K562 (cell line): ENCODE measurements around the gene RAB26. TPM values are rescaled to one million over a fixed set of nuclear protein-coding genes. Genes with fewer than 3 reads are reported as not detected.

ENCODE experiments used
- AFF1 ChIP-seq, 2 experiments: fragments of 450-650 bp; IDR thresholded peaks; 2 replicates each; pipeline ENCODE4 v1.6.1; 2018; ENCODE audit warnings: mild to moderate bottlenecking in 2 of 2, low read depth in 1 of 2; ENCODE audit not compliant: partially characterized antibody in 2 of 2
- ATF1 ChIP-seq, 2 experiments: fragments of 450-650 bp in 1 of 2; IDR thresholded peaks; 2 replicates each; pipeline ENCODE4 v1.6.1; 2016; ENCODE audit warnings: missing compliant biosample characterization in 1 of 2, missing genetic modification characterization in 1 of 2
- GTF2B ChIP-seq: IDR thresholded peaks from 2 replicates; pipeline ENCODE4 v1.6.1; 2011; ENCODE audit not compliant: insufficient read length; ENCODE audit errors: extremely low read depth
- HNRNPUL1 ChIP-seq: fragments of 200-400 bp; formaldehyde crosslinking; IDR thresholded peaks from 2 replicates; pipeline ENCODE4 v1.6.1; 2017; ENCODE audit warnings: low read length
- KLF13 ChIP-seq: fragments of 450-650 bp; IDR thresholded peaks from 2 replicates; pipeline ENCODE4 v1.6.1; 2016; ENCODE audit warnings: missing genetic modification characterization, low read depth, mild to moderate bottlenecking, missing compliant biosample characterization, moderate library complexity, borderline replicate concordance
- SNIP1 ChIP-seq: fragments of 450-650 bp; IDR thresholded peaks from 2 replicates; pipeline ENCODE4 v1.7.1; 2017; ENCODE audit warnings: low read depth, mild to moderate bottlenecking
- U2AF2 ChIP-seq: fragments of 200-400 bp; formaldehyde crosslinking; optimal IDR thresholded peaks from 2 replicates; pipeline ENCODE3; 2017; ENCODE audit warnings: low read depth, mild to moderate bottlenecking, low read length
- XRCC4 ChIP-seq: IDR thresholded peaks from one replicate; pipeline ENCODE4 v1.6.1; 2011; ENCODE audit not compliant: insufficient read depth, insufficient read length; ENCODE audit errors: extremely low read depth
- ZFP30 ChIP-seq: fragments of 250-450 bp; sonication (Bioruptor Pico); IDR thresholded peaks from 2 replicates; pipeline ENCODE4 v1.8.0; 2022; ENCODE audit warnings: moderate library complexity, mild to moderate bottlenecking, inconsistent platforms, borderline replicate concordance
- ZNF212 ChIP-seq: fragments of 450-650 bp; formaldehyde crosslinking; IDR thresholded peaks from 2 replicates; pipeline ENCODE4 v1.4.0; 2020; ENCODE audit warnings: mild to moderate bottlenecking
- ZNF316 ChIP-seq: fragments of 450-650 bp; IDR thresholded peaks from 2 replicates; pipeline ENCODE4 v1.6.1; 2016
- ZNF407 ChIP-seq: fragments of 450-650 bp; IDR thresholded peaks from 2 replicates; pipeline ENCODE4 v1.6.1; 2016; ENCODE audit warnings: low read depth
- ZSCAN29 ChIP-seq: fragments of 450-650 bp; IDR thresholded peaks from 2 replicates; pipeline ENCODE4 v1.6.1; 2017
- polyA plus RNA-seq, 8 experiments: library from polyadenylated mRNA; depleted of rRNA in 4 of 8; stranded (reverse) in 5 of 8; unstranded in 3 of 8; fragments of >200 nt; fragmentation: Nextera tagmentation in 2 of 8; fragmentation: Illumina TruSeq in 1 of 8; extraction: Ambion mirVana in 2 of 8; extraction: Trizol in 1 of 8; gene quantifications; 2 replicates each; pipeline versions ENCODE4 v1.2.1 to v1.2.3, GENCODE V29; 2011 to 2014; ENCODE audit warnings: inconsistent platforms in 1 of 8, missing spikeins in 1 of 8
- total RNA-seq, 7 experiments: library from RNA; depleted of rRNA in 6 of 7; stranded (reverse); fragments of >200 nt in 6 of 7; fragmentation: Illumina TruSeq in 2 of 7; extraction: Trizol in 2 of 7; gene quantifications; 2 replicates each; pipeline versions ENCODE4 v1.2.1 to v1.2.3, GENCODE V29; 2011 to 2021; ENCODE audit warnings: low replicate concordance in 1 of 7

The RAB26 gene
- total and polyA plus RNA-seq, 9 of the 15 experiments (the other 6 are each of a cell fraction or from before 2014, with no cell fraction given) = 0.25 to 6.1 (median 2.1) TPM

- TF ChIP-seq ZNF407 (no peak; the same call in 1 of the 2 replicates), ZNF212 (no peak), HNRNPUL1 (peak; percentile 85; the same call in 1 of the 2 replicates), KLF13 (peak; percentile 38; the same call in 1 of the 2 replicates), GTF2B (no peak), XRCC4 (no peak), ATF1 (CRISPR knock-in tag; IDR thresholded peaks at IDR 0.05) (no peak), ATF1 (tag; IDR thresholded peaks at IDR 0.05) (no peak), ZSCAN29 (no peak), AFF1 (IDR thresholded peaks at IDR 0.05; ENCODE audit: low read depth in 1 of 2, partially characterized antibody in 2 of 2) (no peak), ZNF316 (no peak), U2AF2 (no peak), ZFP30 (CRISPR knock-in tag) (no peak), SNIP1 (no peak)
Measured at GRCh38 chr16:2152695-2153506, 4.5 kb downstream of the RAB26 start (continued).
